T-helper 17 cell (primary cell): ENCODE measurements around the gene CD101. TPM values are rescaled to one million over a fixed set of nuclear protein-coding genes. Genes with fewer than 3 reads are reported as not detected.

ENCODE experiments used
- ATAC-seq: fragments of 150-1000 bp; cut with Tn5 transposase; 2 replicates; pipeline ENCODE4 v1.10.0; 2021; ENCODE audit warnings: mild to moderate bottlenecking, moderate library complexity
- DNase-seq, 3 donors: peaks; one replicate each; pipeline versions ENCODE4 v3.0.0 to v3.0.0-alpha.2; 2020 to 2021
- H3K9me3 ChIP-seq: one replicate; pipeline ENCODE4 v1.7.0; 2013; ENCODE audit warnings: low read length, mild to moderate bottlenecking; ENCODE audit not compliant: control insufficient read depth, poor library complexity, severe bottlenecking
- H3K27ac Mint-ChIP-seq: one replicate; pipeline ENCODE4 v1.8.0; 2022; ENCODE audit warnings: mild to moderate bottlenecking, moderate library complexity, mixed read lengths
- H3K27me3 Mint-ChIP-seq: one replicate; pipeline ENCODE4 v1.8.0; 2022; ENCODE audit warnings: mixed read lengths
- H3K36me3 Mint-ChIP-seq: one replicate; pipeline ENCODE4 v1.8.0; 2022; ENCODE audit warnings: low read depth, mixed read lengths
- H3K4me1 Mint-ChIP-seq: one replicate; pipeline ENCODE4 v1.8.0; 2022; ENCODE audit warnings: mild to moderate bottlenecking, mixed read lengths
- H3K4me3 Mint-ChIP-seq: one replicate; pipeline ENCODE4 v1.8.0; 2022; ENCODE audit warnings: mild to moderate bottlenecking, moderate library complexity, mixed read lengths
- total RNA-seq, 4 donors: library from RNA in 2 of 4; stranded (reverse) in 2 of 4; gene quantifications; one replicate each; pipeline ENCODE4 v1.2.3 and lab custom pipeline; 2022 to 2026

Gene CD101
- total RNA-seq, 2 donors from 2014 or later = 1.9 to 5.7 TPM

GRCh38 chr1:117054068-117054467 lies 52.5 kb downstream of the CD101 start:
- no peaks in the 10 kb centered on the region for H3K9me3 ChIP-seq
- Mint-ChIP-seq H3K36me3 (peaks cover 2% of the 10 kb centered on the region), H3K4me3 (no peak overlapping the region), H3K27me3 (no peaks in the 10 kb centered on the region), H3K4me1 (peaks cover 23% of the 10 kb centered on the region), H3K27ac (no peak overlapping the region)
- ATAC-seq (no peak), DNase-seq (no peak)

- Mint-ChIP-seq H3K4me1 (peaks cover 20% of the 10 kb centered on the region), H3K27ac (no peak overlapping the region), H3K27me3 (no peaks in the 10 kb centered on the region), H3K36me3 (no peaks in the 10 kb centered on the region), H3K4me3 (no peak overlapping the region)
- ATAC-seq (no peak), DNase-seq (no peak)
- H3K9me3 ChIP-seq = no peaks in the 10 kb centered on the region
These were observed 57.2 kb downstream of the CD101 start for GRCh38 chr1:117058810-117059209.

DNA sequence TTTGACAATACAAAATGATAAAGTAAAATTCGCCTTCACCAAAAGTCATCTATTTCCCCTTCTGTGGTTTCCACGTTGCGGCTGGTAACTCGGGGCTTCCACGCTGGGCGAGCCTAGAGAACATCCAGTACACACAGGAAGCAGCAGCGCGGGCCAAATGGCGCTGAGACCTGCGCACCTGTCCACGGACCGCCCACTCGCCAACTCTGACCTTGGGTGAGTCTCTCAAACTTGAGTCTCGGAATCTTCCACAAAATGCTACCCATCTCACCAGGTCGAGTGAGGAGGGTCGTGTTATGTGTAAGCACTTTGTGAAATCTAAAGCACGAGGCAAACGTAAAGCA lies 57.7 kb downstream of the CD101 start:
- Mint-ChIP-seq H3K27ac (no peak overlapping the region), H3K4me1 (peaks cover 22% of the 10 kb centered on the region), H3K4me3 (no peak overlapping the region), H3K36me3 (no peaks in the 10 kb centered on the region), H3K27me3 (no peaks in the 10 kb centered on the region)
- H3K9me3 ChIP-seq = no peaks in the 10 kb centered on the region
- DNase-seq = peak; percentile 53 to 60 (median 53)
- ATAC-seq = peak; percentile 40

DNA sequence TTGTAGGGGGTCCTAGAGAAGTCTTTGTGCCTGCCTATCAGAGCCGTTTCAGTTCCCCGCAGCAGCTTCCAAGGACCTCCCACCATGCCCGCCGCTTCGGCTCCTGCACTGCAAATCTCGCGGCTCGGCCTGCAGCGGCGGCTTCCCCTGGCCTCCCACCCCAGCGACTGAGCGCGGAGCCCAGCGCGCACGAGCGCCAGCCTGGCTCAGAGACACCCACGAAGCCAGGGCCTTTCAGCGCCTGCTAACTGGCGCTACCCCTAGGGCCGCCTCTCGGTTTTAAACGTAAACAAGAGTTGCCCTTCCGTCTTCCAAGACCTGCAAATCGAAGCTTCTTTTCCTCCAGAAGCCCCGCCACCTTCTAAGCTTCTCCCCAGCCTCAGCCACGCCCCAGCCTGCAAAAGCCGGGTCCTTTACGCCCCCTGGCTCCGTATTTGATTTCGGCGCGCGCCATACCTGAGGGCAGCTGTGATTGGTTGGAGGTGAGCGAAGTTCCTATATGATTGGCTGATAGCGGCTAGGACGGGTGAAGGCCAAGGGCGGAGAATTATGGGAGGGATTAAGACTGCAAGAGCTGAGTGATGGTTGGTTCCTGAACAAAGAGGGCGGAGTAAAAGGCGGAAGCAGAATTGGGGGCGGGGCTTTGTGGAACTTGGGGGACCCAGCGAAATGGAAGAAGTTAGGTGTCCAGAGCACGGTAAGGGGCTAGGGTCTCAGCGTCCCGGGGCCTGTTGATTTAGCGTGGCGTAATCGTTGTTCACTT lies 58.3 kb downstream of the CD101 start, which contains the start of gene TTF2:
TSS of gene TTF2 (plus strand) at position 649 of the 763 bp plus-strand sequence. CDS start at position 670, 21 bp downstream.
- ATAC-seq (peak; percentile 92), DNase-seq (peak; percentile 85 to 95 (median 90))
- no peaks in the 10 kb centered on the region for H3K9me3 ChIP-seq
- Mint-ChIP-seq H3K27ac (no peak within 1 kb of the TSS), H3K4me1 (peaks cover 22% of the 10 kb centered on the region), H3K27me3 (no peaks in the 10 kb centered on the region), H3K36me3 (no peaks in the 10 kb centered on the region), H3K4me3 (no peak within 1 kb of the TSS)

GRCh38 chr1:117060441-117061317 lies 59.1 kb downstream of the CD101 start:
- H3K4me1 Mint-ChIP-seq = peaks cover 24% of the 10 kb centered on the region

GRCh38 chr1:117061986-117062415 lies 60.4 kb downstream of the CD101 start:
- H3K9me3 ChIP-seq = no peaks in the 10 kb centered on the region
- H3K36me3 Mint-ChIP-seq = peaks cover 3% of the 10 kb centered on the region
- H3K27me3 Mint-ChIP-seq = no peaks in the 10 kb centered on the region
- H3K4me1 Mint-ChIP-seq = peaks cover 29% of the 10 kb centered on the region
- DNase-seq = peak in 1 of 3 donors; percentile 17
- H3K4me3 Mint-ChIP-seq = no peak overlapping the region
- no peak for ATAC-seq
- no peak overlapping the region for H3K27ac Mint-ChIP-seq

More at GRCh38 chr1:117060441-117061317, 59.1 kb downstream of the CD101 start:
- Mint-ChIP-seq H3K36me3 (no peaks in the 10 kb centered on the region), H3K27me3 (no peaks in the 10 kb centered on the region), H3K4me3 (no peak overlapping the region), H3K27ac (no peak overlapping the region)
- peak in 2 of 3 donors; percentile 16 to 33 for DNase-seq
- peak; percentile 4 for ATAC-seq
- H3K9me3 ChIP-seq = no peaks in the 10 kb centered on the region

GRCh38 chr1:117066367-117066766 lies 64.8 kb downstream of the CD101 start:
- DNase-seq (no peak), ATAC-seq (no peak)
- peaks cover 3% of the 10 kb centered on the region for H3K36me3 Mint-ChIP-seq
- H3K27ac Mint-ChIP-seq = no peak overlapping the region
- H3K9me3 ChIP-seq = no peaks in the 10 kb centered on the region
- peaks cover 28% of the 10 kb centered on the region for H3K4me1 Mint-ChIP-seq
- H3K27me3 Mint-ChIP-seq = no peaks in the 10 kb centered on the region
- no peak overlapping the region for H3K4me3 Mint-ChIP-seq

DNA sequence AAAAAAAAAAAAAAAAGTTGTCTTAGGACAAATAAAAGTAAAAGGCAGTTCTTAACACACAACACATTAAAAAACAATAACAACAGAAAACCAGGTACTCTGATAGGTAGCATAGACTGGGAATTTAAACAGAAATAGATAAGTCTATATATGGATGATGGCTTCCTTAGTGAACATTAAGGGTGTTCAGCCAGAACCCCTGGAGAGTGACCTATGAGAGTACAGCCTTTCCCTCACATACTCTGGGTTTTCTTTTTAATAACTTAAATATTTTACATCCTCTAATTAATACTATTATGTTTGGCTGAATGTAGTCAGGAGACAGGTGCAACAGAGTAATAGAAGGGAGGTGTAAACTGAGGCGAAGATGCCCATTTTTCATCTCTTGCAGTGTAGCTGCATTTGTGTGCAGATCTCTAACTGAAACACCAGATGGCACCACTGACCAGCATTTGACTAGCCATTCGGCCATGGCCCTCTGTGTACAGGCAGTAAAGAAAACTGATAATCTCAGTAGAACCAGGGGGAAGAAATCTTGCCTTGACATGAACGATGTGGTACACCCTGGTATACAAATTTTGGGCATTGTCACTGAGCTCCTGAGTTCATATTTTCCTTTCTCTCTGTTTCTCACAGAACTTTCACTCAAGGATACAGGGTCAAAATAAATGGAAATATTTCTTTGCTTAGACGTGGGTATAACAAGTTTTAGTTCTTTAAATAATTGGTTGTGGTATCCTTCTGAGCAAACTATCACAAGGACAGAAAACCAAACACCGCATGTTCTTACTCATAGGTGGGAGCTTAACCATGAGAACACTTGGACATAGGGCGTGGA lies 66.2 kb downstream of the CD101 start:
- peak; percentile 90 for ATAC-seq
- DNase-seq = peak in 2 of 3 donors; percentile 12 to 37
- no peak overlapping the region for H3K4me3 Mint-ChIP-seq
- no peaks in the 10 kb centered on the region for H3K27me3 Mint-ChIP-seq
- peaks cover 29% of the 10 kb centered on the region for H3K4me1 Mint-ChIP-seq
- H3K9me3 ChIP-seq = no peaks in the 10 kb centered on the region
- H3K27ac Mint-ChIP-seq = no peak overlapping the region
- peaks cover 3% of the 10 kb centered on the region for H3K36me3 Mint-ChIP-seq

GRCh38 chr1:117068580-117068979 lies 67.0 kb downstream of the CD101 start:
- Mint-ChIP-seq H3K27ac (no peak overlapping the region), H3K4me1 (peaks cover 29% of the 10 kb centered on the region), H3K36me3 (peaks cover 3% of the 10 kb centered on the region), H3K4me3 (no peak overlapping the region), H3K27me3 (no peaks in the 10 kb centered on the region)
- H3K9me3 ChIP-seq = no peaks in the 10 kb centered on the region
- ATAC-seq (no peak), DNase-seq (no peak)

DNA sequence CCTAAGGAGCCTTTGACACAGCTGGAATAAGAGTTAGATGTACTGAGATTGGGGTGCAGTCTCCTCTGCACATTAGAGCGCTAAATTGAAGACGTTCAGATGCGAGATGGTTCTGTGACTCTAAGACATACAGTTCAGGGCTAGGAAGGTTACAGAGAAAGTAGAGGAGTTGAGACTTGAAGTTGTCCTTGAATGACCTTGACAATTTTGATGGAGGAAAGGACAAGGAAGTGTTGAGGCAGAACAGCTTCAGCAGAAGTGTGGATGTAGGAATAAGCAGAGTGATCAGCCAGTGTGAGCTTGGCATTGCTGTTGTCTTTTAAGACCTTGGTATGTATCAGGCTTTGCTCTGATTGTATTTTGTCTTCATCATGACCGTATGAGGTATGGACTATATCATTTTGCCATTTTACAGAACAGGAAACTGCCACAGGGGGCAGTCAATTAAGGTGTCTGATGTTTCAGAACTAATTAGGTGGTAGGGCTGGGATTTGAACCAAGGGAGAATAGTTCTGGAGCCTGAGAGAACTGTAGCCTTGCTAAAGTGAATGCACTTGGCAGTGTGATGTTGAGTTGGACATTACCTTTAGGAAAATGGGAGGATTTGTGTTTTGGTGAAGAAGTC lies 67.8 kb downstream of the CD101 start:
- H3K27ac Mint-ChIP-seq = no peak overlapping the region
- peaks cover 3% of the 10 kb centered on the region for H3K36me3 Mint-ChIP-seq
- peaks cover 26% of the 10 kb centered on the region for H3K4me1 Mint-ChIP-seq
- no peak for DNase-seq
- H3K27me3 Mint-ChIP-seq = no peaks in the 10 kb centered on the region
- no peak for ATAC-seq
- no peaks in the 10 kb centered on the region for H3K9me3 ChIP-seq
- H3K4me3 Mint-ChIP-seq = no peak overlapping the region

- H3K36me3 Mint-ChIP-seq = peaks cover 7% of the 10 kb centered on the region
- ATAC-seq = peak; percentile 41
- no peak for DNase-seq
- H3K9me3 ChIP-seq = no peaks in the 10 kb centered on the region
- H3K4me3 Mint-ChIP-seq = no peak overlapping the region
- peaks cover 29% of the 10 kb centered on the region for H3K4me1 Mint-ChIP-seq
- H3K27ac Mint-ChIP-seq = no peak overlapping the region
- H3K27me3 Mint-ChIP-seq = no peaks in the 10 kb centered on the region
These were observed 68.6 kb downstream of the CD101 start for GRCh38 chr1:117070124-117070523.

- no peak overlapping the region for H3K4me3 Mint-ChIP-seq
- no peak overlapping the region for H3K27ac Mint-ChIP-seq
- peaks cover 15% of the 10 kb centered on the region for H3K4me1 Mint-ChIP-seq
- peaks cover 25% of the 10 kb centered on the region for H3K36me3 Mint-ChIP-seq
- H3K9me3 ChIP-seq = no peaks in the 10 kb centered on the region
- DNase-seq = no peak
- no peaks in the 10 kb centered on the region for H3K27me3 Mint-ChIP-seq
- no peak for ATAC-seq
These were observed 75.1 kb downstream of the CD101 start for GRCh38 chr1:117076648-117077047.
